NCI-H2227 treated with DMSO at 0.1 percent for 48 hours (cell line): ENCODE data around the gene MMP15.
A peak's percentile ranks its signal among the peaks of the same experiment; 100 is the strongest.
"Not testable (repeated sequence)": the region's sequence is repeated elsewhere in the genome, so short reads cannot be mapped to it uniquely, and the experiment has no call there.

Experiments
- DNase-seq: peaks from one replicate; lab custom pipeline; 2025; lab: John Stamatoyannopoulos, UW

The MMP15 gene

DNA sequence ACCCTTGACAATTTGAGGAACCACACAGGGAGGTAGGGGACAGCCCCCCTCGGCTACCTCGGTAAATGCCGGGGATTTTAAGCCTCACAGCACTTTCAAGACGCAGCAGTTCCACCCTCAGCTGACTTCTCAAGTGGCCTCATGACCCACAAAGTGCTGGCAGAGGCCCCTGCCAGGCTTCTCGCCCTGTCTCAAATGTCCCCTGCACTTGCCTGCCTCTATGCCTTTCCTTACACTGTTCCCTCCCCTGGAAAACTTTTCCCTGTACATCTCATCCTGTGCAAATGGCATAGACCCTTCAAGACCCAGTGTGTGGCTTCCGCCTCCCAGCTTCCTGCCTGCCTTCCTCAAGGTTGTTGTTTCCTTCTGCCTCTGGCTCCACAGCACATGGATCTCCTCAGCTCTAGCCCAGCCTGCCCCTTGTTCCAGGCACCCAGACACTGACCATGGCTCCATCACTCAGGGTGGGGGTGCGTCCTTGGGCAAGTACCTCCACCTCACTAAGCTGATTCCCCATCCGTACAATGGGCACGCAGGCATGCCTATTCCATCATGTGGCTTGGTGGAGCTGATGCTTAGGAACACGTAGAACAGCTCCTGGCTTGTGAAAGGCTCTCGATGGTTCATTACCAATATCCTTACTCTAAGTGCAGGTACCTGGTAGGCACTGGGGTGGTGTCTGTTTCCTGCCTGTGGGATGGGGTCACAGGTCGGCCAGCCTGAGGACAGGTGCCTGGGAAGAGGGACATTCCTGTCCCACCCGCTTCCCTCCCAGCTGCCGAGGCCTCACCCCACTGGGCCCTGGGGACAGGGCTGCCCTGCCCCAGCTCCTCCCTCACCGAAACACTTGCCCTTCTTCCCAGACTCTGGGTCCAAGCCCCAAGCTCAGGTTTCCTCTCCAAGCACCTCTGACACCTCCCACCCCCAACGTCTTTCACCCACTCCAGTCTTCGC is 24.0 kb downstream of the MMP15 start:
- no peak for DNase-seq

DNA sequence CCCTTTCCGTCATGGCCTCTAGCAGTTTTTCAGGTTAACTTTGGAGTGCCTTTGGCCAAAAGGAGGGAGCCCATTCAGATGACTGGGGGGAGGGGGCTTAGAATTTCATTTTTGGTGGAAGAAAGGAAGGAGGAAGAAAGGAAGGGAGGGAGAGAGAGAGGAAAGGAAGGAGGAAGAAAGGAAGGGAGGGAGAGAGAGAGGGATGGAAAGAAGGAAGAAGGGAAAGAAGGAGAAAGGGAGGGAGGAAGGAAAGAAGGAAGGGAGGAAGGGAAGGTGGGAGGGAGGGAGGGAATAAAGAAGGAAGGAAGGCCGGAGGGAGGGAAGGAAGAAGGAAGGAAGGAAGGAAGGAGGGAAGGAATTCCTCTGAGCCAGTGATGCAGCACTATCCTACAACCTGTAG is 25.7 kb downstream of the MMP15 start:
- no peak for DNase-seq

GRCh38 chr16:58051821-58052603 is 26.5 kb downstream of the MMP15 start:
- DNase-seq: no peak

GRCh38 chr16:58053682-58054005 is 28.1 kb downstream of the MMP15 start:
- no peak for DNase-seq

DNA sequence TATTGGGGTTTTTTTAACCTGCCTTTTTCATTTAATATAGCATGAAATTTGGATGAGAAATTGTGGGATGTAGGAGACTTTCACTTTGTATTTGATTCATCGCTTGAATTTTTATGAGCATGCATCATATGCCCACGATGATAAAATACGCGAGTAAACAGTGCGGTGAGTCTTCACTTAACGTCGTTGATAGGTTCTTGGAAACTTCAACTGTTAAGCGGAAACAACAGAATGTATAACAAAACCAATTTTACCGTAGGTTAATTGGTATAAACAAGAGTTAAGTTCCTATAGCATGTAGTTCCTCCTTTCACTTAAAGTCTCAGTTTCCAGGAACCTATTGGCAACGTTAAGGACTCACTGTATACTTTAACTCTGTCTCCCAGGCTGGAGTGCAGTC is 28.7 kb downstream of the MMP15 start:
- DNase-seq: no peak

- DNase-seq: peak; percentile 56
Observed at GRCh38 chr16:58056580-58056979, 31.0 kb downstream of the MMP15 start.

DNA sequence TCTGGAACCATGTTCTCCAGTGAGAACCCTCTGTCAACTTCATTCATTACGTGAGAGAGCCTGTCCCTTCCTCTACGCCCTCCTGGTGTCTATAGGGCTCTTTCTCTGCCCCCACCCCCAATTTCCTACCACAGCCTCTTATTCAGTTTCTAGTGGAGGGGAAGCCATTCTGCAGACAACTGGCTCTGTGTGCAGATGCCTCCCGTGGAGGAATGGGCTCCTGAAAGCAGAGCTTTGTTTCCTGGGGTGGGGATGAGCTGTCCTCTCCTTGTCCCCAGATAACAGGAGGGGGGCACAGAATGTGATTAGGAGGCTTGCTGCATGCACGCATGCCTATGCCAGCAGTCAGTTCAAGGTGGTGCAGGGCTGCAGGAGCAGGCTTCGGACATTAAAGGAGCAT is 31.6 kb downstream of the MMP15 start:
- DNase-seq: no peak

- DNase-seq: no peak
Observed at GRCh38 chr16:58057784-58058183, 32.2 kb downstream of the MMP15 start.

GRCh38 chr16:58062821-58063220 is 37.3 kb downstream of the MMP15 start:
- no peak for DNase-seq

GRCh38 chr16:58063377-58064076 is 38.0 kb downstream of the MMP15 start:
- no peak for DNase-seq

DNA sequence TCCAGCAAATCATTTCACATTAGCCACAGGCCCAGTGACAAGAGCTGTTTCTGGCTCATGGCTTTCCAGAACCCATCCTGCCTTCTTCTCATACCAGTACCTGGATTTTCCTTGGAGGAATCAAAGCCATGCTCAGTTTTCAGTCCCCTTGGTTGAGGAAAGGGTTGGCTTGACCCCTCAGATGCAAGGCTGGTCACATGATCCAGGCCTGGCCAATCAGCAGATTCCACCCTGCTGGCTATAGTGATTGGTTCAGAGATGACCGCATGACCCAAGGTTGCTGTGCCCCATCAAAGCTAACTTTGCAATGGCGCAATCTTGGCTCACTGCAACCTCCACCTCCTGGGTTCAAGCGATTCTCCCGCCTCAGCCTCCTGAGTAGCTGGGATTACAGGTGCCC is 45.0 kb downstream of the MMP15 start:
- DNase-seq: no peak

DNA sequence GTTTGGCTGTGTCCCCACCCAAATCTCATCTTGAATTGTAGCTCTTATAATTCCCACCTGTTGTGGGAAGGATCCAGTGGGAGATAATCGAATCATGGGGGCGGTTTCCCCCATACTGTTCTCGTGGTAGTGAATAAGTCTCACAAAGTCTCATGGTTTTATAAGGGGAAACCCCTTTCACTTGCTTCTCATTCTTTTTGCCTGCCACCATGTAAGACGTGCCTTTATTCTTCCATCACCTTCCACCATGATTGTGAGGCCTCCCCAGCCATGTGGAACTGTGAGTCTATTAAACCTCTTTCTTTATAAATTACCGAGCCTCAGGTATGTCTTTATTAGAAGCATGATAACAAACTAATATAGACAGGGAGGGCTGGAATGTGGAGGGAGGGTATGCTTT is 46.6 kb downstream of the MMP15 start:
- not testable (repeated sequence) for DNase-seq

DNA sequence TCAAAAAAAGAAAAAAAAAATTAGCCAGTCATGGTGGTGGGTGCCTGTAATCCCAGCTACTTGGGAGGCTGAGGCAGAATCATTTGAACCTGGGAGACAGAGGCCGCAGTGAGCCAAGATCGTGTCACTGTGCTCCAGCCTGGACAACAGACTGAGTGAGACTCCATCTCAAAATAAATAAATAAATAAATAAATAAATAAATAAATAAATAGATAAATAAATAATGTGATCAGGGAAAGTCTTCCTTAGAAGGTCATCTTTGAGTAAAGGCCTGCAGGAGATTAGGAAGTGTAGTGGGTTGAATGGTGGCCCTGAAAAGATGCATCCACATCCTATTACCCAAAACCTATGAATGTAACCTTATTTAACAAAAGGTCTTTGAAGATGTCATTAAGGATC is 47.5 kb downstream of the MMP15 start:
- not testable (repeated sequence) for DNase-seq

- no peak for DNase-seq
Observed at GRCh38 chr16:58074657-58075056, 49.1 kb downstream of the MMP15 start.

DNA sequence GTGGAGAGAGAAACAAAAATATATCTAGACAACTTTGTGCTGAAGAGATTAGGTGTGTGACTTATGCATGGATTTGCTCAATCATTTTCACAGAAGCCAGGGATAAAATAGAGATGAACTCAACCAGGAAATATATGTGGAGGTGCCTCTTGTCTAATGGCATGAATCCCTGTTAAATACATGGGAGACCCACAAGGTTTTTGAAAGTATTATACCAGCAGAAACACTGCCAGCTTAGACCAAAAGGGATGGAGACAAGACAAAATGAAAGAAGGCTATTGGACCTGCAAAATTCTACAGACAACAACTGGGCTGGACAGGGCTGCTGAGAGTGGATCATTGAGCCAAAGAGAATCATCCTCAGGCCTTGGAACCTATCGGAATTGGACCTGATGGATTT is 51.0 kb downstream of the MMP15 start:
- DNase-seq: no peak

DNA sequence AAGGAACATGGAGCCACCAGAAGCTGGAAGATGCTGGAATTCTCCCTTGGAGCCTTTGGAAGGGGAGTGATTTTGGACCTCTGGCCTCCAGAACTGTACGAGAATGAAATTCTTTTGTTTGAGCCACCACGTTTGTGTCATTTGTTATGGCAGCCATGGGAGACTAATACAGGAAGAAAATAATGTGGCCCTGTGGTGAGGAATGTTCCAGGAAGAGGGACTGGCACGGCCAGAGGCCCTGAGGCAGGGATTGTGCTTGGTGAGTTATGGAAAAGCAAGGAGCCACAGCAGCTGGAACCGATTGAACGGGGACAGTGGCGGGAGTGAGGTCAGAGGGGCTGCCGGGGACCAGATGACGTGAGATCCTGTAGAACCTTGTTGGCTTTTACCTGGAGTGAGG is 52.2 kb downstream of the MMP15 start:
- no peak for DNase-seq

DNA sequence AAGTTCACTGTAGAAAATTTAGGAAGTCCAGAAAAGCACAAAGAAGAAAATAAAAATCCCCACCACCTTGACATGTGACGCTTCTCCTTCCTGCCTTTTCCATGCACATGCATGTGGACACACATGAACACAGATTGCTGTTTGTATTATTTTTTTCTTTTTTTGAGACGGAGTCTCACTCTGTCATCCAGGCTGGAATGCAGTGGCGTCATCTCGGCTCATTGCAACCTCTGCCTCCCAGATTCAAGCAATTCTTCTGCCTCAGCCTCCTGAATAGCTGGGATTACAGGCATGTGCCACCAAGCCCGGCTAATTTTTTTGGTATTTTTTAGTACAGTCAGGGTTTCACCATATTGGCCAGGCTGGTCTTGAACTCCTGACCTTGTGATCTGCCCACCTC is 55.1 kb downstream of the MMP15 start:
- DNase-seq: not testable (repeated sequence)

DNA sequence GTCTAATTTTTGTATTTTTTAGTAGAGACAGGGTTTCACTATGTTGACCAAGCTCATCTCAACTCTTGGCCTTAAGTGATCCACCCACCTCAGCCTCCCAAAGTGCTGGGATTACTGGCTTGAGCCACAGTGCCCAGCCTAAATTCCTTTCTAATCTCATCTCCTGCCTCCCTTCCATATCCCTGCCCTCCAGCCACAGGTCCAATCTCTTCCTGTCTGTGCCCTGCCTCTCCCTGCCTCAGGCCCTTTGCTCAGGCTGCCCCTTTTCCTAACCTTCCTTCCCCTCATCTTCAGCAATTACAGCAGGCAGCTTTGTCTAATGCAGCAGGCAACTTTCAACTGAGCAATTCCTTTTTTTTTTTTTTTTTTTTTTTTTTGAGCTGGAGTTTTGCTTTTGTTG is 56.8 kb downstream of the MMP15 start:
- DNase-seq: no peak

- no peak for DNase-seq
Observed at GRCh38 chr16:58084635-58085034, 59.1 kb downstream of the MMP15 start.

DNA sequence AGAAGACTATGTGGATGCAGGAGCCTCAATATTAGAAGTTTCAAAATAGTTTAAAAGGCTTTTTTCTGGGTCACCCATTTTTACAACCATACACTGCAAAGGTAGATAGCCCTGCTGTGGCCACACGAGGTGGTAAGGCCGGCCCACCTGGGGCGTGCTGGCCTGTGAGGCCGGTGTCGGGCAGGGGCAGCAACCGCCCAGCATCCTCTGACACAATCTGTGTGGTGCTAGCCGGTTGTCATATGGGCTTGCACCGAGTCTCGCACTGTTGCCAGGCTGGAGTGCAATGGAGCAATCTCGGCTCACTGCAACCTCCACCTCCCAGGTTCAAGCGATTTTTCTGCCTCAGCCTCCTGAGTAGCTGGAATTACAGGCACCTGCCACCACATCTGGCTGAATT is 59.6 kb downstream of the MMP15 start:
- DNase-seq: no peak

DNA sequence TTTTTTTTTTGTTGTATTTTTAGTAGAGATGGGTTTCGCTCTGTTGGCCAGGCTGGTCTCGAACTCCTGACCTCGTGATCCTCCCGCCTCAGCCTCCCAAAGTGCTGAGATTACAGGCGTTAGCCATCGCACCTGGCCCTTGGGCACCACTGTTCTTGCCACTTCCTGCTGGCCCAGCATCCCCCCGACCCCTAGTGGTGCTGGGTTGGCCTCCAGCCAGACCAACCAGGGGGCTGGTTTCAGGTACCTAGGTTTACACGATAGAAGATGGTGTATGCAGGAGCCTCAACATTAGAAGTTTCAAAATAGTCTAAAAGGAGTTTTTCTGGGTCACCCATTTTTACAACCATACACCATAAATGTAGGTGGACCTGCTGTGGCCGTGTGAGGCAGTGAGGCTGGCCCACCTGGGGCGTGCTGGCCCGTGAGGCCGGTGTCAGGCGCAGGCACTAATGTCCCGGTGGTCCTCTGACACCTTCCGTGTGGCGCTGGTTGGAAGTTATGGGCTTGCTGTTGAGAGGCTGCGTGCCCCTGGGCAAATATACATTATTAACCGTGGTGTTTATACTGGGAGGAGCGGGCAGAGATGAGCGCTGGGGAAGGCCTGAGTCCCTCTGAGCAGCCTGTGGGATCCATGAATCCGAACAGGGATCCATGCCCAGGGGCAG is 60.2 kb downstream of the MMP15 start:
- DNase-seq: no peak
